Measurements from ENCODE around the gene RRP1B. TPM values are rescaled to one million over a fixed set of nuclear protein-coding genes. Genes with fewer than 3 reads are reported as not detected.

Gene RRP1B
- total and polyA plus RNA-seq, 9 of the 15 experiments (the other 6 are each of a cell fraction or from before 2014, with no cell fraction given), result 6.8 to 66.6 (median 41.9) TPM

DNA sequence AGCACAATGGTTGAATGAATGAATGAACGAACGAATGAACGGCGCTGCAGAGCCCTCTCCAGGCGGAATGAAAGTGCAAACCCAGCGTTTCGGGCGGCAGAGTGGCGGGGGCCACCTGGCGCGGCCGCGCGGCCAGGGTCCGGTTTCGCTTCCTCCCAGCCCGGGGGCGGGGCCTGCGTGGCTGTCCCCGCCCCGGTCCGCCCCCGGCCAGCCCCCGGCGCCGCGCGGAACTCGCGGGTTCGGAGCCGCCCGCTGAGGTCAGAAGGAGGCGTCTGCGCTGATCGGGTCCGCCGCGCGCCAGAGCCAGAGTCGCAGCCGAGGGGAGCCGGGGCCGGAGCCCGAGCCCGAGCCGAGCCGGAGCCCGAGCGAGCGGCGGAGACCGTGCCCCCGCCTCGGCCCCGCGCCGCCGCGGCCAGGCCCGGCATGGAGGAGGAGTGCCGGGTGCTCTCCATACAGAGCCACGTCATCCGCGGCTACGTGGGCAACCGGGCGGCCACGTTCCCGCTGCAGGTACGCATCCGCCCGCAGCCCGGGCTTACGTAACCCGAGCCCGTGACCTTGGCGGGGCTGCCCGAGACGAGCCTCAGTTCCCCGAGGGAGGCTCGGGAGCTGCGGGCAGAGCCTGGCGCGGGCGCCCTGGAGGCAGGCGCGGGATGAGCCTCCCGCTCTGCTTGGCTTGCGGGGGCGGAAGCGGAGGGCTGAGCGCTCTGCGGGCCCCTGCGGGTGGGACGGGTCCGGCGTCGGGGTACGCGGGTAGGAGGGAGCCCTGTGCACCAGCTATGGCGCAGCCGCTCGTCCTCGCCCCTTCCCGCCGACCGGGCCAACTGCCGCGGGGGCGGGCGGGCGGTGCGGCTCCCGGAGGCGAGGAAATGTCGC is 59.8 kb downstream of the RRP1B start, which contains the start of gene PDXK (continued):
- TF ChIP-seq ZBTB1 (CRISPR knock-in tag; IDR thresholded peaks at IDR 0.05; ENCODE audit: borderline replicate concordance, low read depth) (peak; percentile 63; the same call in 1 of the 2 replicates), ZNF830 (CRISPR knock-in tag; IDR thresholded peaks at IDR 0.05) (no peak), CHD4 (IDR thresholded peaks at IDR 0.05; ENCODE audit: insufficient read depth, insufficient replicate concordance, low read depth, low read length, poor library complexity, severe bottlenecking) (no peak), TEAD1 (CRISPR knock-in tag; IDR thresholded peaks at IDR 0.05) (peak in 1 of 2 experiments; percentile 33; a peak in 1 of 4 replicates), ZNF778 (CRISPR knock-in tag; IDR thresholded peaks at IDR 0.05) (no peak)
- TF ChIP-seq, protein P1, sequence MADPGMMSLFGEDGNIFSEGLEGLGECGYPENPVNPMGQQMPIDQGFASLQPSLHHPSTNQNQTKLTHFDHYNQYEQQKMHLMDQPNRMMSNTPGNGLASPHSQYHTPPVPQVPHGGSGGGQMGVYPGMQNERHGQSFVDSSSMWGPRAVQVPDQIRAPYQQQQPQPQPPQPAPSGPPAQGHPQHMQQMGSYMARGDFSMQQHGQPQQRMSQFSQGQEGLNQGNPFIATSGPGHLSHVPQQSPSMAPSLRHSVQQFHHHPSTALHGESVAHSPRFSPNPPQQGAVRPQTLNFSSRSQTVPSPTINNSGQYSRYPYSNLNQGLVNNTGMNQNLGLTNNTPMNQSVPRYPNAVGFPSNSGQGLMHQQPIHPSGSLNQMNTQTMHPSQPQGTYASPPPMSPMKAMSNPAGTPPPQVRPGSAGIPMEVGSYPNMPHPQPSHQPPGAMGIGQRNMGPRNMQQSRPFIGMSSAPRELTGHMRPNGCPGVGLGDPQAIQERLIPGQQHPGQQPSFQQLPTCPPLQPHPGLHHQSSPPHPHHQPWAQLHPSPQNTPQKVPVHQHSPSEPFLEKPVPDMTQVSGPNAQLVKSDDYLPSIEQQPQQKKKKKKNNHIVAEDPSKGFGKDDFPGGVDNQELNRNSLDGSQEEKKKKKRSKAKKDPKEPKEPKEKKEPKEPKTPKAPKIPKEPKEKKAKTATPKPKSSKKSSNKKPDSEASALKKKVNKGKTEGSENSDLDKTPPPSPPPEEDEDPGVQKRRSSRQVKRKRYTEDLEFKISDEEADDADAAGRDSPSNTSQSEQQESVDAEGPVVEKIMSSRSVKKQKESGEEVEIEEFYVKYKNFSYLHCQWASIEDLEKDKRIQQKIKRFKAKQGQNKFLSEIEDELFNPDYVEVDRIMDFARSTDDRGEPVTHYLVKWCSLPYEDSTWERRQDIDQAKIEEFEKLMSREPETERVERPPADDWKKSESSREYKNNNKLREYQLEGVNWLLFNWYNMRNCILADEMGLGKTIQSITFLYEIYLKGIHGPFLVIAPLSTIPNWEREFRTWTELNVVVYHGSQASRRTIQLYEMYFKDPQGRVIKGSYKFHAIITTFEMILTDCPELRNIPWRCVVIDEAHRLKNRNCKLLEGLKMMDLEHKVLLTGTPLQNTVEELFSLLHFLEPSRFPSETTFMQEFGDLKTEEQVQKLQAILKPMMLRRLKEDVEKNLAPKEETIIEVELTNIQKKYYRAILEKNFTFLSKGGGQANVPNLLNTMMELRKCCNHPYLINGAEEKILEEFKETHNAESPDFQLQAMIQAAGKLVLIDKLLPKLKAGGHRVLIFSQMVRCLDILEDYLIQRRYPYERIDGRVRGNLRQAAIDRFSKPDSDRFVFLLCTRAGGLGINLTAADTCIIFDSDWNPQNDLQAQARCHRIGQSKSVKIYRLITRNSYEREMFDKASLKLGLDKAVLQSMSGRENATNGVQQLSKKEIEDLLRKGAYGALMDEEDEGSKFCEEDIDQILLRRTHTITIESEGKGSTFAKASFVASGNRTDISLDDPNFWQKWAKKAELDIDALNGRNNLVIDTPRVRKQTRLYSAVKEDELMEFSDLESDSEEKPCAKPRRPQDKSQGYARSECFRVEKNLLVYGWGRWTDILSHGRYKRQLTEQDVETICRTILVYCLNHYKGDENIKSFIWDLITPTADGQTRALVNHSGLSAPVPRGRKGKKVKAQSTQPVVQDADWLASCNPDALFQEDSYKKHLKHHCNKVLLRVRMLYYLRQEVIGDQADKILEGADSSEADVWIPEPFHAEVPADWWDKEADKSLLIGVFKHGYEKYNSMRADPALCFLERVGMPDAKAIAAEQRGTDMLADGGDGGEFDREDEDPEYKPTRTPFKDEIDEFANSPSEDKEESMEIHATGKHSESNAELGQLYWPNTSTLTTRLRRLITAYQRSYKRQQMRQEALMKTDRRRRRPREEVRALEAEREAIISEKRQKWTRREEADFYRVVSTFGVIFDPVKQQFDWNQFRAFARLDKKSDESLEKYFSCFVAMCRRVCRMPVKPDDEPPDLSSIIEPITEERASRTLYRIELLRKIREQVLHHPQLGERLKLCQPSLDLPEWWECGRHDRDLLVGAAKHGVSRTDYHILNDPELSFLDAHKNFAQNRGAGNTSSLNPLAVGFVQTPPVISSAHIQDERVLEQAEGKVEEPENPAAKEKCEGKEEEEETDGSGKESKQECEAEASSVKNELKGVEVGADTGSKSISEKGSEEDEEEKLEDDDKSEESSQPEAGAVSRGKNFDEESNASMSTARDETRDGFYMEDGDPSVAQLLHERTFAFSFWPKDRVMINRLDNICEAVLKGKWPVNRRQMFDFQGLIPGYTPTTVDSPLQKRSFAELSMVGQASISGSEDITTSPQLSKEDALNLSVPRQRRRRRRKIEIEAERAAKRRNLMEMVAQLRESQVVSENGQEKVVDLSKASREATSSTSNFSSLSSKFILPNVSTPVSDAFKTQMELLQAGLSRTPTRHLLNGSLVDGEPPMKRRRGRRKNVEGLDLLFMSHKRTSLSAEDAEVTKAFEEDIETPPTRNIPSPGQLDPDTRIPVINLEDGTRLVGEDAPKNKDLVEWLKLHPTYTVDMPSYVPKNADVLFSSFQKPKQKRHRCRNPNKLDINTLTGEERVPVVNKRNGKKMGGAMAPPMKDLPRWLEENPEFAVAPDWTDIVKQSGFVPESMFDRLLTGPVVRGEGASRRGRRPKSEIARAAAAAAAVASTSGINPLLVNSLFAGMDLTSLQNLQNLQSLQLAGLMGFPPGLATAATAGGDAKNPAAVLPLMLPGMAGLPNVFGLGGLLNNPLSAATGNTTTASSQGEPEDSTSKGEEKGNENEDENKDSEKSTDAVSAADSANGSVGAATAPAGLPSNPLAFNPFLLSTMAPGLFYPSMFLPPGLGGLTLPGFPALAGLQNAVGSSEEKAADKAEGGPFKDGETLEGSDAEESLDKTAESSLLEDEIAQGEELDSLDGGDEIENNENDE (IDR thresholded peaks at IDR 0.05; ENCODE audit: low read depth, low read length), result no peak

Data from K562 (cell line).